ENCODE data around the gene ASB6. TPM values are rescaled to one million over a fixed set of nuclear protein-coding genes. Genes with fewer than 3 reads are reported as not detected.

Gene ASB6
- polyA plus RNA-seq, 1 of the 3 experiments (the other 2 are of a cell fraction), result 35.9 TPM

GRCh38 chr9:129626079-129626624 lies 15.8 kb downstream of the ASB6 start, which contains the start of gene NTMT1:
Gene NTMT1, plus strand, starts transcription at chr9:129626163. Its CDS starts 6,541 bp downstream, at chr9:129632704.
- Histone ChIP-seq H3F3A (replicated peaks; ENCODE audit: insufficient read depth) (peaks cover 12% of the 10 kb centered on the region), H3K4me3 (ENCODE audit: low read depth in 2 of 2, low read length in 1 of 2) (peak within 1 kb of the TSS; percentile 87 to 92), H3K79me2 (ENCODE audit: insufficient read depth) (peaks cover 54% of the 10 kb centered on the region), H3K9me3 (no peaks in the 10 kb centered on the region), H3K4me1 (ENCODE audit: control insufficient read depth in 1 of 2, insufficient read depth in 2 of 2, low read depth in 1 of 2, low read length in 1 of 2) (peaks cover 16 to 29% of the 10 kb centered on the region in 2 experiments; a peak in 2 of 4 replicates), H4K20me1 (ENCODE audit: insufficient read depth) (peaks cover 34% of the 10 kb centered on the region), H3K9ac (peak within 1 kb of the TSS; percentile 91), H3K36me3 (replicated peaks in 1 of 2; ENCODE audit: control insufficient read depth in 1 of 2, insufficient read depth in 2 of 2, low read length in 1 of 2) (no peaks in the 10 kb centered on the region), H2AFZ (ENCODE audit: low read depth) (peak within 1 kb of the TSS; percentile 61), H3K27ac (ENCODE audit: low read depth in 2 of 2, low read length in 1 of 2) (peak within 1 kb of the TSS; percentile 78 to 83), H3K4me2 (peak within 1 kb of the TSS; percentile 84), H3K27me3 (ENCODE audit: insufficient read depth) (no peaks in the 10 kb centered on the region), H3K9me2 (no peaks in the 10 kb centered on the region)
- under 1% methylated on average over 42 of the region's 55 CpGs for WGBS (ENCODE audit: low lambda C conversion rate)
- POLR2A ChIA-PET, result interaction anchor here (0.6 to 3.0 kb wide), 11 partner anchors 10 to 495 kb away, joined by 3 to 15 read pairs (median 5); partner anchors contain the start of gene IER5L
- peak; percentile 84; the same call in 1 of the 2 replicates for TF ChIP-seq TAF1 (IDR thresholded peaks at IDR 0.05; ENCODE audit: borderline replicate concordance, low read depth, low read length)
- peak; percentile 79 for TF ChIP-seq USF2 (IDR thresholded peaks at IDR 0.05; ENCODE audit: borderline replicate concordance, low read depth, low read length)
- TF ChIP-seq NRF1 (IDR thresholded peaks at IDR 0.05; ENCODE audit: low read depth, low read length), result peak; percentile 59
- TF ChIP-seq, protein P1, sequence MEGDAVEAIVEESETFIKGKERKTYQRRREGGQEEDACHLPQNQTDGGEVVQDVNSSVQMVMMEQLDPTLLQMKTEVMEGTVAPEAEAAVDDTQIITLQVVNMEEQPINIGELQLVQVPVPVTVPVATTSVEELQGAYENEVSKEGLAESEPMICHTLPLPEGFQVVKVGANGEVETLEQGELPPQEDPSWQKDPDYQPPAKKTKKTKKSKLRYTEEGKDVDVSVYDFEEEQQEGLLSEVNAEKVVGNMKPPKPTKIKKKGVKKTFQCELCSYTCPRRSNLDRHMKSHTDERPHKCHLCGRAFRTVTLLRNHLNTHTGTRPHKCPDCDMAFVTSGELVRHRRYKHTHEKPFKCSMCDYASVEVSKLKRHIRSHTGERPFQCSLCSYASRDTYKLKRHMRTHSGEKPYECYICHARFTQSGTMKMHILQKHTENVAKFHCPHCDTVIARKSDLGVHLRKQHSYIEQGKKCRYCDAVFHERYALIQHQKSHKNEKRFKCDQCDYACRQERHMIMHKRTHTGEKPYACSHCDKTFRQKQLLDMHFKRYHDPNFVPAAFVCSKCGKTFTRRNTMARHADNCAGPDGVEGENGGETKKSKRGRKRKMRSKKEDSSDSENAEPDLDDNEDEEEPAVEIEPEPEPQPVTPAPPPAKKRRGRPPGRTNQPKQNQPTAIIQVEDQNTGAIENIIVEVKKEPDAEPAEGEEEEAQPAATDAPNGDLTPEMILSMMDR (IDR thresholded peaks at IDR 0.05), result no peak
- TF ChIP-seq POLR2AphosphoS5 (IDR thresholded peaks at IDR 0.05; ENCODE audit: low read depth, low read length), result peak; percentile 87
- TF ChIP-seq, protein P2, sequence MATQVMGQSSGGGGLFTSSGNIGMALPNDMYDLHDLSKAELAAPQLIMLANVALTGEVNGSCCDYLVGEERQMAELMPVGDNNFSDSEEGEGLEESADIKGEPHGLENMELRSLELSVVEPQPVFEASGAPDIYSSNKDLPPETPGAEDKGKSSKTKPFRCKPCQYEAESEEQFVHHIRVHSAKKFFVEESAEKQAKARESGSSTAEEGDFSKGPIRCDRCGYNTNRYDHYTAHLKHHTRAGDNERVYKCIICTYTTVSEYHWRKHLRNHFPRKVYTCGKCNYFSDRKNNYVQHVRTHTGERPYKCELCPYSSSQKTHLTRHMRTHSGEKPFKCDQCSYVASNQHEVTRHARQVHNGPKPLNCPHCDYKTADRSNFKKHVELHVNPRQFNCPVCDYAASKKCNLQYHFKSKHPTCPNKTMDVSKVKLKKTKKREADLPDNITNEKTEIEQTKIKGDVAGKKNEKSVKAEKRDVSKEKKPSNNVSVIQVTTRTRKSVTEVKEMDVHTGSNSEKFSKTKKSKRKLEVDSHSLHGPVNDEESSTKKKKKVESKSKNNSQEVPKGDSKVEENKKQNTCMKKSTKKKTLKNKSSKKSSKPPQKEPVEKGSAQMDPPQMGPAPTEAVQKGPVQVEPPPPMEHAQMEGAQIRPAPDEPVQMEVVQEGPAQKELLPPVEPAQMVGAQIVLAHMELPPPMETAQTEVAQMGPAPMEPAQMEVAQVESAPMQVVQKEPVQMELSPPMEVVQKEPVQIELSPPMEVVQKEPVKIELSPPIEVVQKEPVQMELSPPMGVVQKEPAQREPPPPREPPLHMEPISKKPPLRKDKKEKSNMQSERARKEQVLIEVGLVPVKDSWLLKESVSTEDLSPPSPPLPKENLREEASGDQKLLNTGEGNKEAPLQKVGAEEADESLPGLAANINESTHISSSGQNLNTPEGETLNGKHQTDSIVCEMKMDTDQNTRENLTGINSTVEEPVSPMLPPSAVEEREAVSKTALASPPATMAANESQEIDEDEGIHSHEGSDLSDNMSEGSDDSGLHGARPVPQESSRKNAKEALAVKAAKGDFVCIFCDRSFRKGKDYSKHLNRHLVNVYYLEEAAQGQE (IDR thresholded peaks at IDR 0.05; ENCODE audit: low read depth, low read length), result peak; percentile 34; the same call in 1 of the 2 replicates
- peak; percentile 75 for TF ChIP-seq GABPA (IDR thresholded peaks at IDR 0.05; ENCODE audit: low read depth)
- peak; percentile 98 for TF ChIP-seq MXI1 (IDR thresholded peaks at IDR 0.05; ENCODE audit: low read depth, low read length)
- TF ChIP-seq FOXJ3 (CRISPR knock-in tag; IDR thresholded peaks at IDR 0.05), result no peak
- no peak for TF ChIP-seq NFIC (IDR thresholded peaks at IDR 0.05; ENCODE audit: borderline replicate concordance)
- TF ChIP-seq, protein P3, sequence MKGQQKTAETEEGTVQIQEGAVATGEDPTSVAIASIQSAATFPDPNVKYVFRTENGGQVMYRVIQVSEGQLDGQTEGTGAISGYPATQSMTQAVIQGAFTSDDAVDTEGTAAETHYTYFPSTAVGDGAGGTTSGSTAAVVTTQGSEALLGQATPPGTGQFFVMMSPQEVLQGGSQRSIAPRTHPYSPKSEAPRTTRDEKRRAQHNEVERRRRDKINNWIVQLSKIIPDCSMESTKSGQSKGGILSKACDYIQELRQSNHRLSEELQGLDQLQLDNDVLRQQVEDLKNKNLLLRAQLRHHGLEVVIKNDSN (IDR thresholded peaks at IDR 0.05; ENCODE audit: borderline replicate concordance, low read depth), result peak; percentile 97
- peak; percentile 90 for TF ChIP-seq MAX (IDR thresholded peaks at IDR 0.05; ENCODE audit: low read depth)
- 0 out of 2 replicates have a peak, but pooled peaks have one; percentile 31 for TF ChIP-seq FOXM1 (IDR thresholded peaks at IDR 0.05; ENCODE audit: low read depth)
- TF ChIP-seq CHD2 (IDR thresholded peaks at IDR 0.05; ENCODE audit: low read length, partially characterized antibody), result peak; percentile 24
- TF ChIP-seq SIN3A (IDR thresholded peaks at IDR 0.05; ENCODE audit: borderline replicate concordance, low read depth, low read length), result peak; percentile 68; the same call in 1 of the 2 replicates
- DNase-seq, result peak; percentile 95
- CTCF ChIA-PET, result interaction anchor here (0.7 to 12.8 kb wide), 11 partner anchors 10 to 493 kb away, joined by 3 to 212 read pairs (median 3); partner anchors contain the start of gene ASB6
